ENCODE measurements around the gene SERPINA4. TPM values are rescaled to one million over a fixed set of nuclear protein-coding genes. Genes with fewer than 3 reads are reported as not detected.

Gene SERPINA4, protein sequence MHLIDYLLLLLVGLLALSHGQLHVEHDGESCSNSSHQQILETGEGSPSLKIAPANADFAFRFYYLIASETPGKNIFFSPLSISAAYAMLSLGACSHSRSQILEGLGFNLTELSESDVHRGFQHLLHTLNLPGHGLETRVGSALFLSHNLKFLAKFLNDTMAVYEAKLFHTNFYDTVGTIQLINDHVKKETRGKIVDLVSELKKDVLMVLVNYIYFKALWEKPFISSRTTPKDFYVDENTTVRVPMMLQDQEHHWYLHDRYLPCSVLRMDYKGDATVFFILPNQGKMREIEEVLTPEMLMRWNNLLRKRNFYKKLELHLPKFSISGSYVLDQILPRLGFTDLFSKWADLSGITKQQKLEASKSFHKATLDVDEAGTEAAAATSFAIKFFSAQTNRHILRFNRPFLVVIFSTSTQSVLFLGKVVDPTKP
- total RNA-seq = not detected
- long read RNA-seq = 0 reads

DNA sequence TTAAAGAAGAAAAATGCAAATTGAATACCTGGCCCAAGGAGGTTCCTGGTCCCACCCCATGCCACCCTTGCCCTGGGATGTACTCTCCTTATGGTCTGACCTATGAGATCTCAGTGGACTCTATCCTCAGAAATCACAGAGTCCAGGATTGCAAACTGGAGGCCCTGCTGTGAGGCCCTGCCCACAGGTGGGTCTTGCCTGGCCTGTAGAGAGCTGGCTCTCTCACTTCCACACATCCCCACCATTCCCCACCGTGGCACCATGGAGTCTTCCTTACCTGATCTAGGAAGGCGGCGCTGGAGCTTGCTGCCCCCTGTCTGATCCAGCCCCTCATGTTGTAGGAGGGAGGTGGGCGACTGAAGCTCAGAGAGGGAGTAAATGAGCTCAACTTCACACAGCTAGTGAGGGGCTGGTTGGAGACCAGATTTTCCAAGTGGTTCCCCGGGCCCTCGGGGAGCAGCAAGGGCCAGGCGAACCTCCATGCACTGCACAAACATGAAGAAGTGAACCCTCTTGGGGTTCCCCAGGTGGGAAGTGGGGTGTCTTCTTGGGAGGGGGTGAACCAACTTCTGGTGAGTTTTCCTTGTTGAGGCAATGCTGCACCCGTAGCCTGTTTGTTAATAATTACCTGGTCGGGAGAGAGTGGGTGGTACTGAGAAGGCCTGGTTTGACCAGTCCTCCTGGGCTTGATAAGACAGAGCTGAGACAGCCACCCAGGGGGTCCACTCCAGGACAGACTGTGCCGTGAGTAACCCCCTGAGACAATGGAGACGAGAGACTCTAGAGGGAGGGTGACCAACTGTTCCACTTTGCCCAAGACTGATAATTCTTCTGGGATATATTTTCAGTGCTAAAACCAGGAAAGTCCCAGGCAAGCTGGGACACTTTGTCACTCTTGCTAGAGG lies at the start of gene SERPINA4:
Gene SERPINA4, plus strand, starts transcription at position 692 of the 905 bp plus-strand sequence. CDS start 2,041 bp downstream, outside the sequence.
- Histone ChIP-seq H3K27ac (replicated peaks) (no peak within 1 kb of the TSS), H3K36me3 (no peaks in the 10 kb centered on the region)
- no peak for DNase-seq

DNA sequence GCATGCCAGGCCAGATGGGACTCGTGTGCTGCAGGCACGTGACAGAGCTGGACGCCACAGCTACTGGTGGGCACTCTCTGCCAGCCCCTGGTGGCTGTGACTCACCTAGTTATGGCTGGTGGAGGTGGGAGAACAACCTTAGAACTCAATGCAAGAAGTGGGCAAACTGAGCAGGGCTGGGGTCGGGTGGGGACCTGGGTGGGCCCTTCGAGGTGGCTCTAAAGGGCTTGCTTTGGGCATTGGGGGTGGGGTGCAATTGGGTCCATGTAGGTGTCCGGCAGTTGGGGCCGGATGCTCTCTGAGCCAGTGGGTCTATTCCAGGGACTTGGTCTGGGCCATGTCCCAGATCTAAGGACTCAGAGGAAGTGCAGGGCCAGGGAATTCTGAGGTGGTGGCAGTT lies 46.9 kb upstream of the SERPINA4 start:
- no peak for DNase-seq

More for the DNA sequence above, at the start of gene SERPINA4:
- Histone ChIP-seq H3K9me3 (replicated peaks) (no peaks in the 10 kb centered on the region), H3K4me1 (no peaks in the 10 kb centered on the region), H3K4me3 (no peak within 1 kb of the TSS), H3K27me3 (ENCODE audit: low read depth) (peaks cover 35% of the 10 kb centered on the region)
- intact Hi-C loops (cut with micrococcal nuclease) = no loop called here
- TF ChIP-seq, protein P1, sequence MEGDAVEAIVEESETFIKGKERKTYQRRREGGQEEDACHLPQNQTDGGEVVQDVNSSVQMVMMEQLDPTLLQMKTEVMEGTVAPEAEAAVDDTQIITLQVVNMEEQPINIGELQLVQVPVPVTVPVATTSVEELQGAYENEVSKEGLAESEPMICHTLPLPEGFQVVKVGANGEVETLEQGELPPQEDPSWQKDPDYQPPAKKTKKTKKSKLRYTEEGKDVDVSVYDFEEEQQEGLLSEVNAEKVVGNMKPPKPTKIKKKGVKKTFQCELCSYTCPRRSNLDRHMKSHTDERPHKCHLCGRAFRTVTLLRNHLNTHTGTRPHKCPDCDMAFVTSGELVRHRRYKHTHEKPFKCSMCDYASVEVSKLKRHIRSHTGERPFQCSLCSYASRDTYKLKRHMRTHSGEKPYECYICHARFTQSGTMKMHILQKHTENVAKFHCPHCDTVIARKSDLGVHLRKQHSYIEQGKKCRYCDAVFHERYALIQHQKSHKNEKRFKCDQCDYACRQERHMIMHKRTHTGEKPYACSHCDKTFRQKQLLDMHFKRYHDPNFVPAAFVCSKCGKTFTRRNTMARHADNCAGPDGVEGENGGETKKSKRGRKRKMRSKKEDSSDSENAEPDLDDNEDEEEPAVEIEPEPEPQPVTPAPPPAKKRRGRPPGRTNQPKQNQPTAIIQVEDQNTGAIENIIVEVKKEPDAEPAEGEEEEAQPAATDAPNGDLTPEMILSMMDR (IDR thresholded peaks at IDR 0.05; ENCODE audit: borderline replicate concordance) = no peak

DNA sequence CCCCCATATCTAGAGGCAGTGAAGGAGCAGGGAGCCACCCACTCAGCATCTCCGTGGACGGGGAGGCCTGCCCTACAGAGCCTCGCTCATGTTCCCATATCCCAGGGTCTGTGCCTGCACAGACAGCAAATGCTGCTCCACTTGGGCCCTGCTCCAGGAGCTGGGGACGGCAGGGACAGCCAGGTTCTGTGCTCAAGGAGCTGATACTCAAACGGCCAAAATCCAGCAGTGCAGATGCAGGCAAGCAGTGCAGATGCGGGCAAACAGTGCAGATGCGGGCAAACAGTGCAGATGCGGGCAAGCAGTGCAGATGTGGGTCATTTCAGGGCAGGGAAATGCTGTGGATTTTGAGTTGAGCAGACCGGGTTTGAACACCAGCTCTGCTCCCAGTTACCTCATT lies 45.8 kb upstream of the SERPINA4 start:
- Histone ChIP-seq H3K9me3 (replicated peaks) (no peaks in the 10 kb centered on the region), H3K27me3 (ENCODE audit: low read depth) (peaks cover 58% of the 10 kb centered on the region), H3K27ac (replicated peaks) (no peak overlapping the region), H3K4me1 (no peaks in the 10 kb centered on the region), H3K4me3 (no peak overlapping the region), H3K36me3 (no peaks in the 10 kb centered on the region)
- DNase-seq = no peak
- intact Hi-C loops (cut with micrococcal nuclease) = no loop called here
- TF ChIP-seq, protein P1 (IDR thresholded peaks at IDR 0.05; ENCODE audit: borderline replicate concordance) = no peak

More for the DNA sequence above, 46.9 kb upstream of the SERPINA4 start:
- Histone ChIP-seq H3K9me3 (replicated peaks) (no peaks in the 10 kb centered on the region), H3K27me3 (ENCODE audit: low read depth) (peaks cover 66% of the 10 kb centered on the region), H3K27ac (replicated peaks) (no peak overlapping the region), H3K36me3 (no peaks in the 10 kb centered on the region), H3K4me3 (no peak overlapping the region), H3K4me1 (no peaks in the 10 kb centered on the region)
- intact Hi-C loops (cut with micrococcal nuclease) = no loop called here
- TF ChIP-seq, protein P1 (IDR thresholded peaks at IDR 0.05; ENCODE audit: borderline replicate concordance) = no peak

DNA sequence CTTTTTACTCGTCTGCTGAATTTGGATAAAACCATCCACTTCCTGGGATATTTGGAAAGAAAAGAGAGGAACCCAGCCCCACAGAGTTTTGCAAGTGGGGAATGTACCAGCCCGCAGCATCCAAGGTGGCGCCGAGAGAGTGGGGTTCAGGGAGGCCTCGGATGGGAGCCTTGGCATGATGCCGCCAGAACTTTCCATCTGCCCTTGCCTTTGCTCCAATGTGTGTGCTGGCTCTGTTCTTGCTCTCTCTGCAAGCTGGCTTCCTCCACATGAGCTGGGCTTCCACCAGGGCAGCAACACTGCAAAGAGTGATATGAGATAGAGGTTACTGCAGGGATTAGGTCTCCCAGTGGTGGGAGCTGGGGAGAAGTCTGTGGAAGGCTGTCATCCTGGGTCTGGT lies 45.4 kb upstream of the SERPINA4 start:
- Histone ChIP-seq H3K36me3 (no peaks in the 10 kb centered on the region), H3K27ac (replicated peaks) (no peak overlapping the region), H3K9me3 (replicated peaks) (no peaks in the 10 kb centered on the region), H3K27me3 (ENCODE audit: low read depth) (peaks cover 53% of the 10 kb centered on the region), H3K4me1 (no peaks in the 10 kb centered on the region), H3K4me3 (no peak overlapping the region)
- DNase-seq = no peak
- intact Hi-C loops (cut with micrococcal nuclease) = no loop called here
- TF ChIP-seq, protein P1 (IDR thresholded peaks at IDR 0.05; ENCODE audit: borderline replicate concordance) = no peak

DNA sequence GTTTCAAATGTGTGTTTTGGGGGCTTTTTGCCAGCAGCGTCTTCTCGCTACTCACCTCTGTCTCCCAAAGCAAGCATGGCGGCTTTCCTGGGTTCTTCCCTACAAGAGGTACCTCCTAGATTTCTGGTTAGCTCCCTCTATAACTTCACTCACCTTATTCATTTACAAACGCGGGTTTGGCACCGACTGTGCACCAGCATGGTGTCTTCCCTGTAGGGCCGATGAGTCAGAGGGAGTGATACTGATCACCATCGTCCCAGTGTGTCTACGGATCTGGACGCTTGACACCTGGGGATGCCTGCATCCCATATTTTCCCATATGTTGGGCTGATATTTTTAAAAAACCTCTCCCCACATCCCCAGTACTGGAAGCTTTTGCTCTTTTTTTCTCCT lies 44.0 kb upstream of the SERPINA4 start:
- Histone ChIP-seq H3K4me3 (no peak overlapping the region), H3K27ac (replicated peaks) (no peak overlapping the region), H3K9me3 (replicated peaks) (no peaks in the 10 kb centered on the region), H3K4me1 (no peaks in the 10 kb centered on the region), H3K27me3 (ENCODE audit: low read depth) (peaks cover 52% of the 10 kb centered on the region), H3K36me3 (no peaks in the 10 kb centered on the region)
- TF ChIP-seq, protein P1 (IDR thresholded peaks at IDR 0.05; ENCODE audit: borderline replicate concordance) = no peak
- DNase-seq = no peak
- intact Hi-C loops (cut with micrococcal nuclease) = no loop called here

Measured in left ventricle myocardium inferior (tissue), 1 donor.